SK-N-SH treated with all-trans-retinoic acid at 6 μM for 48 hours (cell line): ENCODE results near the gene IKZF1.

Experiments
- ESRRG ChIP-seq: fragments of 250-450 bp; sonication (Bioruptor Pico); IDR thresholded peaks from 2 replicates; pipeline ENCODE4 v1.6.1; 2021; ENCODE audit warnings: mild to moderate bottlenecking
- ISL1 ChIP-seq: fragments of 250-450 bp; sonication (Bioruptor Pico); IDR thresholded peaks from 2 replicates; pipeline ENCODE4 v2.1.2; 2022; ENCODE audit warnings: mild to moderate bottlenecking, moderate library complexity
- OSR1 ChIP-seq: fragments of 250-450 bp; sonication (Bioruptor Pico); IDR thresholded peaks from 2 replicates; pipeline ENCODE4 v1.8.0; 2022; ENCODE audit warnings: moderate library complexity, mild to moderate bottlenecking, inconsistent platforms
- PPARA ChIP-seq: fragments of 250-450 bp; sonication (Bioruptor Pico); IDR thresholded peaks from 2 replicates; pipeline ENCODE4 v1.5.0; 2020; ENCODE audit warnings: mild to moderate bottlenecking, borderline replicate concordance
- RARB ChIP-seq: fragments of 250-450 bp; sonication (Bioruptor Pico); IDR thresholded peaks from 2 replicates; pipeline ENCODE4 v1.8.0; 2021; ENCODE audit warnings: mild to moderate bottlenecking, moderate library complexity
- SNAI2 ChIP-seq: fragments of 250-450 bp; sonication (Bioruptor Pico); IDR thresholded peaks from 2 replicates; pipeline ENCODE4 v1.5.0; 2020; ENCODE audit warnings: mild to moderate bottlenecking, moderate library complexity
- ZFP3 ChIP-seq: fragments of 250-450 bp; sonication (Bioruptor Pico); IDR thresholded peaks from 2 replicates; pipeline ENCODE4 v1.5.0; 2020; ENCODE audit warnings: mild to moderate bottlenecking, moderate library complexity
- TF ChIP-seq, protein P1 (sequence below): fragments of 250-450 bp; sonication (Bioruptor Pico); IDR thresholded peaks from 2 replicates; pipeline ENCODE4 v1.8.0; 2021; ENCODE audit warnings: low read depth, mild to moderate bottlenecking, moderate library complexity, borderline replicate concordance
- TF ChIP-seq, protein P2 (sequence below): fragments of 250-450 bp; sonication (Bioruptor Pico); IDR thresholded peaks from 2 replicates; pipeline ENCODE4 v1.5.0; 2020; ENCODE audit warnings: mild to moderate bottlenecking, moderate library complexity
- TF ChIP-seq, protein P3 (sequence below): fragments of 250-450 bp; sonication (Bioruptor Pico); IDR thresholded peaks from 2 replicates; pipeline ENCODE4 v1.5.1; 2020; ENCODE audit warnings: low read depth, mild to moderate bottlenecking, moderate library complexity
- TF ChIP-seq, protein P4 (sequence below): fragments of 250-450 bp; sonication (Bioruptor Pico); IDR thresholded peaks from 2 replicates; pipeline ENCODE4 v1.8.0; 2020; ENCODE audit warnings: mild to moderate bottlenecking, moderate library complexity, borderline replicate concordance

DNA sequence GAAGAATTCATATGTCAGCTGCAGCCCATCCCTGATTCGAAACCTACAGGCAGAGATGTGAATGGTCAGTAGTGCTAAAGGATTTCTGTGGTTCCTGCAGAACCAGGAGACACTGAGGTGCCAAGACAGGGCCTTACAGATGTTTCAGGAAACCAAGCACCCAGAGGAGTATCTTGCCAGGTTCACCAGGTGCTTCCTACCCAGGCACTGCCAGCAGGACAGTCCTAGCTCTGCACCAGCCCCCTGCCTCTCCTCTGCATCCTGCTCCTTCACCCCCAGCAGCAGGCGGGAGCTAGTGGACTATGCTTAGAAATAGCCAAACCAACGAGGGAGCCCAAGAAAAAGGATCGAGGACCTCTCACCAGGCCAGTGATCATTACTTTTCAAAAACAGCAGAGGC, 4.2 kb upstream of the IKZF1 start:
- TF ChIP-seq, protein P1, sequence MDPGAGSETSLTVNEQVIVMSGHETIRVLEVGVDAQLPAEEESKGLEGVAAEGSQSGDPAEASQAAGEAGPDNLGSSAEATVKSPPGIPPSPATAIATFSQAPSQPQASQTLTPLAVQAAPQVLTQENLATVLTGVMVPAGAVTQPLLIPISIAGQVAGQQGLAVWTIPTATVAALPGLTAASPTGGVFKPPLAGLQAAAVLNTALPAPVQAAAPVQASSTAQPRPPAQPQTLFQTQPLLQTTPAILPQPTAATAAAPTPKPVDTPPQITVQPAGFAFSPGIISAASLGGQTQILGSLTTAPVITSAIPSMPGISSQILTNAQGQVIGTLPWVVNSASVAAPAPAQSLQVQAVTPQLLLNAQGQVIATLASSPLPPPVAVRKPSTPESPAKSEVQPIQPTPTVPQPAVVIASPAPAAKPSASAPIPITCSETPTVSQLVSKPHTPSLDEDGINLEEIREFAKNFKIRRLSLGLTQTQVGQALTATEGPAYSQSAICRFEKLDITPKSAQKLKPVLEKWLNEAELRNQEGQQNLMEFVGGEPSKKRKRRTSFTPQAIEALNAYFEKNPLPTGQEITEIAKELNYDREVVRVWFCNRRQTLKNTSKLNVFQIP: no peak
- TF ChIP-seq, protein P2, sequence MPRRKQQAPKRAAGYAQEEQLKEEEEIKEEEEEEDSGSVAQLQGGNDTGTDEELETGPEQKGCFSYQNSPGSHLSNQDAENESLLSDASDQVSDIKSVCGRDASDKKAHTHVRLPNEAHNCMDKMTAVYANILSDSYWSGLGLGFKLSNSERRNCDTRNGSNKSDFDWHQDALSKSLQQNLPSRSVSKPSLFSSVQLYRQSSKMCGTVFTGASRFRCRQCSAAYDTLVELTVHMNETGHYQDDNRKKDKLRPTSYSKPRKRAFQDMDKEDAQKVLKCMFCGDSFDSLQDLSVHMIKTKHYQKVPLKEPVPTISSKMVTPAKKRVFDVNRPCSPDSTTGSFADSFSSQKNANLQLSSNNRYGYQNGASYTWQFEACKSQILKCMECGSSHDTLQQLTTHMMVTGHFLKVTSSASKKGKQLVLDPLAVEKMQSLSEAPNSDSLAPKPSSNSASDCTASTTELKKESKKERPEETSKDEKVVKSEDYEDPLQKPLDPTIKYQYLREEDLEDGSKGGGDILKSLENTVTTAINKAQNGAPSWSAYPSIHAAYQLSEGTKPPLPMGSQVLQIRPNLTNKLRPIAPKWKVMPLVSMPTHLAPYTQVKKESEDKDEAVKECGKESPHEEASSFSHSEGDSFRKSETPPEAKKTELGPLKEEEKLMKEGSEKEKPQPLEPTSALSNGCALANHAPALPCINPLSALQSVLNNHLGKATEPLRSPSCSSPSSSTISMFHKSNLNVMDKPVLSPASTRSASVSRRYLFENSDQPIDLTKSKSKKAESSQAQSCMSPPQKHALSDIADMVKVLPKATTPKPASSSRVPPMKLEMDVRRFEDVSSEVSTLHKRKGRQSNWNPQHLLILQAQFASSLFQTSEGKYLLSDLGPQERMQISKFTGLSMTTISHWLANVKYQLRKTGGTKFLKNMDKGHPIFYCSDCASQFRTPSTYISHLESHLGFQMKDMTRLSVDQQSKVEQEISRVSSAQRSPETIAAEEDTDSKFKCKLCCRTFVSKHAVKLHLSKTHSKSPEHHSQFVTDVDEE (CRISPR knock-in tag): no peak
- TF ChIP-seq, protein P3, sequence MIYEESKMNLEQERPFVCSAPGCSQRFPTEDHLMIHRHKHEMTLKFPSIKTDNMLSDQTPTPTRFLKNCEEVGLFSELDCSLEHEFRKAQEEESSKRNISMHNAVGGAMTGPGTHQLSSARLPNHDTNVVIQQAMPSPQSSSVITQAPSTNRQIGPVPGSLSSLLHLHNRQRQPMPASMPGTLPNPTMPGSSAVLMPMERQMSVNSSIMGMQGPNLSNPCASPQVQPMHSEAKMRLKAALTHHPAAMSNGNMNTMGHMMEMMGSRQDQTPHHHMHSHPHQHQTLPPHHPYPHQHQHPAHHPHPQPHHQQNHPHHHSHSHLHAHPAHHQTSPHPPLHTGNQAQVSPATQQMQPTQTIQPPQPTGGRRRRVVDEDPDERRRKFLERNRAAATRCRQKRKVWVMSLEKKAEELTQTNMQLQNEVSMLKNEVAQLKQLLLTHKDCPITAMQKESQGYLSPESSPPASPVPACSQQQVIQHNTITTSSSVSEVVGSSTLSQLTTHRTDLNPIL (CRISPR knock-in tag): no peak
- TF ChIP-seq ISL1 (CRISPR knock-in tag): no peak
- TF ChIP-seq PPARA (CRISPR knock-in tag): no peak
- no peak for TF ChIP-seq RARB (CRISPR knock-in tag)
- no peak for TF ChIP-seq SNAI2 (CRISPR knock-in tag)
- TF ChIP-seq, protein P4, sequence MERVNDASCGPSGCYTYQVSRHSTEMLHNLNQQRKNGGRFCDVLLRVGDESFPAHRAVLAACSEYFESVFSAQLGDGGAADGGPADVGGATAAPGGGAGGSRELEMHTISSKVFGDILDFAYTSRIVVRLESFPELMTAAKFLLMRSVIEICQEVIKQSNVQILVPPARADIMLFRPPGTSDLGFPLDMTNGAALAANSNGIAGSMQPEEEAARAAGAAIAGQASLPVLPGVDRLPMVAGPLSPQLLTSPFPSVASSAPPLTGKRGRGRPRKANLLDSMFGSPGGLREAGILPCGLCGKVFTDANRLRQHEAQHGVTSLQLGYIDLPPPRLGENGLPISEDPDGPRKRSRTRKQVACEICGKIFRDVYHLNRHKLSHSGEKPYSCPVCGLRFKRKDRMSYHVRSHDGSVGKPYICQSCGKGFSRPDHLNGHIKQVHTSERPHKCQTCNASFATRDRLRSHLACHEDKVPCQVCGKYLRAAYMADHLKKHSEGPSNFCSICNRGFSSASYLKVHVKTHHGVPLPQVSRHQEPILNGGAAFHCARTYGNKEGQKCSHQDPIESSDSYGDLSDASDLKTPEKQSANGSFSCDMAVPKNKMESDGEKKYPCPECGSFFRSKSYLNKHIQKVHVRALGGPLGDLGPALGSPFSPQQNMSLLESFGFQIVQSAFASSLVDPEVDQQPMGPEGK (CRISPR knock-in tag): no peak
- no peak for TF ChIP-seq OSR1 (CRISPR knock-in tag)
- no peak for TF ChIP-seq ZFP3 (CRISPR knock-in tag)
- TF ChIP-seq ESRRG (CRISPR knock-in tag): no peak
